ENCODE data around the gene PRRC2B. TPM values are rescaled to one million over a fixed set of nuclear protein-coding genes. Genes with fewer than 3 reads are reported as not detected.

Gene PRRC2B
- total and polyA plus RNA-seq, 2 of the 13 experiments (the other 11 are each of a cell fraction or from before 2014, with no cell fraction given): 20.8 to 37.4 TPM

- TF ChIP-seq REPIN1 (CRISPR knock-in tag; IDR thresholded peaks at IDR 0.05; ENCODE audit: borderline replicate concordance, low read depth) (0 out of 2 replicates have a peak, but pooled peaks have one; percentile 16), ATF7-NPFF (CRISPR knock-in tag; IDR thresholded peaks at IDR 0.05; ENCODE audit: low read depth) (peak; percentile 27; the same call in 1 of the 2 replicates), ZMAT3 (CRISPR knock-in tag; conservative IDR thresholded peaks at IDR 0.05) (peak; percentile 59; the same call in 1 of the 2 replicates), TCF12 (IDR thresholded peaks at IDR 0.05) (no peak), TCF12 (CRISPR knock-in tag; IDR thresholded peaks at IDR 0.05) (no peak), ZBTB4 (CRISPR knock-in tag; IDR thresholded peaks at IDR 0.05; ENCODE audit: borderline replicate concordance) (no peak), ZSCAN21 (CRISPR knock-in tag; IDR thresholded peaks at IDR 0.05; ENCODE audit: borderline replicate concordance) (0 out of 2 replicates have a peak, but pooled peaks have one; percentile 26), TBX3 (IDR thresholded peaks at IDR 0.05; ENCODE audit: borderline replicate concordance) (no peak), NONO (IDR thresholded peaks at IDR 0.05) (no peak), NONO (CRISPR knock-in tag; conservative IDR thresholded peaks at IDR 0.05) (peak; percentile 25; the same call in 1 of the 2 replicates)
Measured at GRCh38 chr9:131530920-131531832, 137.3 kb downstream of the PRRC2B start, which contains the start of gene UCK1 (continued).
